ENCODE data around the gene ACP3. TPM values are rescaled to one million over a fixed set of nuclear protein-coding genes. Genes with fewer than 3 reads are reported as not detected.

The ACP3 gene
- total RNA-seq, 2 donors from 2014 or later, result not detected

Other genes with a start within 250 kb of the ACP3 start
- 10 to 100 TPM; 36.0 to 44.1 TPM for gene DNAJC13, start 100.1 kb downstream of the ACP3 start, total RNA-seq

Measured in natural killer cell treated with Interleukin-12 subunit alpha and Interleukin-12 subunit beta and Interleukin-15 and Interleukin-18, amount 100 ng/mL, for 72 hours (primary cell).